ENCODE measurements around the gene CCDC174.

DNA sequence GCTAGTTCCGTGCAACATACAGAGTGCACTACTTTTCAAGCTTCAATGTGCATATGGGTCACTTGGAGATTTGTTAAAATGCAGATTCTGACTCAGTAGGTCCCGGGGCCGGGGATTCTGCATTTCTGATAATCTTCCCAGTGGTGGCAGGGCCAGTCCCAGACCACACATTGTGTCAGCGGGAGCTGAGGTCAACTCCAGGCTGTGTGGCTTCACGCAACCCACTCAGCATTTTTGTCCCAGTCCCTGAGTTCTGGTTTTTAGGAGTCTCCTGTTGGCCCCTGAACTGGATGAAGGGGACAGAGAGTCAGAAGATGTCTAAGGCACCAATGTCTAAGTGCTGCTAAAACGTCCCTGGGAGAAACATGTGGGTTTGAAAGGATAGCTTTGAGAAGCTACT is 26.1 kb upstream of the CCDC174 start:
- TF ChIP-seq POLR2AphosphoS5 (IDR thresholded peaks at IDR 0.05; ENCODE audit: borderline replicate concordance, low read depth, low read length) (no peak), EZH2 (IDR thresholded peaks at IDR 0.05) (no peak), FOXP2 (optimal IDR thresholded peaks at IDR 0.05; ENCODE audit: control extremely low read depth, extremely low read length, insufficient read depth) (no peak)
